WERI-Rb-1 (cell line): ENCODE results near the gene TREH.
A peak's percentile ranks its signal among the peaks of the same experiment; 100 is the strongest.

Experiments
- DNase-seq: peaks from one replicate; pipeline ENCODE4 v3.0.0-alpha.2; 2020
- H3K27ac ChIP-seq: fragments of 250-450 bp; sonication (Bioruptor Pico); 2 replicates; pipeline ENCODE4 v1.5.1; 2020; ENCODE audit warnings: mild to moderate bottlenecking, moderate library complexity
- H3K27me3 ChIP-seq: fragments of 250-450 bp; sonication (Bioruptor Pico); 2 replicates; pipeline ENCODE4 v1.5.1; 2021; ENCODE audit warnings: mild to moderate bottlenecking, low read depth, moderate library complexity; ENCODE audit not compliant: insufficient read depth, severe bottlenecking
- H3K36me3 ChIP-seq: fragments of 250-450 bp; sonication (Bioruptor Pico); 2 replicates; pipeline ENCODE4 v1.5.1; 2020; ENCODE audit warnings: mild to moderate bottlenecking, moderate library complexity
- H3K4me3 ChIP-seq: 2 replicates; pipeline ENCODE4 v1.5.1; 2011; ENCODE audit warnings: low read depth, mild to moderate bottlenecking, control low read depth, low read length
- H3K9me3 ChIP-seq: fragments of 250-450 bp; sonication (Bioruptor Pico); 2 replicates; pipeline ENCODE4 v1.5.1; 2021; ENCODE audit warnings: mild to moderate bottlenecking, moderate library complexity; ENCODE audit not compliant: severe bottlenecking
- TF ChIP-seq, protein P1 (sequence below): IDR thresholded peaks from 2 replicates; pipeline ENCODE4 v1.5.1; 2011; ENCODE audit warnings: low read depth, mild to moderate bottlenecking, control low read depth, inconsistent platforms, low read length

Gene TREH

DNA sequence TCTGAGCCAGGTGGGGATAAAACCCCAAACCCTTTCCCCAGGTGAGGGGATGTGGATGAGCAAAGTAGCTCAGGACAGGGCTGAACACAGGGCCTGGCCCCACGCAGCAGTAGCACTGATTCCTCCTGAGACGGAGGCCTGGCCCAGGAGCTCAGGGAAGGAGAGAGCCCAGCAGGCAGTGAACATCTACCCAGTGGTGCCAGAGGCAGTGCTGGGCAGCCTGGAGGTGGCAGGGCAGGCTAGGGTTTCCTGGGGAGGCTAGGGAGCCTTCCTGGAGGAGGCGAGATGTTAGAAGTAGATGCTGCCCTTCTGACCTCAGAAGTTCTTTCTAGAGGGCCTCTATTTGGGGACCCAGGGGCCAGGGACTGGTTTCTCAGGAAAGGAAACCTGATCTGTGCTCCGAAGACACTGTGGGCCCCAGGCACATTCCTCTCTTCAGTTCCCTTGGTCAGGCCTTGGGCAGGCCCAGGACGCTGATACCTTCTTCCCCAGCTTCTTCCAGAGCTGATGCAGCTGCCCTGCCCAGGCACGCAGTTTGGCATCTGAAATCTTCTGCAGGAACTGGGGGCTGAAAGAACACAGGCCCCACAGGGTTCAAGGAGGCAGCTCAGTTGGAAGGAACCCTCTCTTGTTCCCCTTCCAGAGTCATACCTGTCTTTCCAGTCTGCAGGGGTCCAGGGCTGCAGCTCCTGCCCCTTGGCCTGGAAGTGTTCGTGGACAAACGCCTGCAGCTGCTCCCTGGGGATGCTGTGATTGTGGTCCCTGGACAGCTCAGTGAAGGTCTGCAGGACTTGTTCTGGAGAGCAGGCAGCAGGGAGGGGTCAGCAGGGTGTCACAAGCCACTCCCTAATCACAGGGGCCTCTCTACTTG lies 16.8 kb downstream of the TREH start:
- TF ChIP-seq, protein P1, sequence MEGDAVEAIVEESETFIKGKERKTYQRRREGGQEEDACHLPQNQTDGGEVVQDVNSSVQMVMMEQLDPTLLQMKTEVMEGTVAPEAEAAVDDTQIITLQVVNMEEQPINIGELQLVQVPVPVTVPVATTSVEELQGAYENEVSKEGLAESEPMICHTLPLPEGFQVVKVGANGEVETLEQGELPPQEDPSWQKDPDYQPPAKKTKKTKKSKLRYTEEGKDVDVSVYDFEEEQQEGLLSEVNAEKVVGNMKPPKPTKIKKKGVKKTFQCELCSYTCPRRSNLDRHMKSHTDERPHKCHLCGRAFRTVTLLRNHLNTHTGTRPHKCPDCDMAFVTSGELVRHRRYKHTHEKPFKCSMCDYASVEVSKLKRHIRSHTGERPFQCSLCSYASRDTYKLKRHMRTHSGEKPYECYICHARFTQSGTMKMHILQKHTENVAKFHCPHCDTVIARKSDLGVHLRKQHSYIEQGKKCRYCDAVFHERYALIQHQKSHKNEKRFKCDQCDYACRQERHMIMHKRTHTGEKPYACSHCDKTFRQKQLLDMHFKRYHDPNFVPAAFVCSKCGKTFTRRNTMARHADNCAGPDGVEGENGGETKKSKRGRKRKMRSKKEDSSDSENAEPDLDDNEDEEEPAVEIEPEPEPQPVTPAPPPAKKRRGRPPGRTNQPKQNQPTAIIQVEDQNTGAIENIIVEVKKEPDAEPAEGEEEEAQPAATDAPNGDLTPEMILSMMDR, result no peak
- DNase-seq, result no peak
- Histone ChIP-seq H3K27ac (no peak overlapping the region), H3K4me3 (no peak overlapping the region), H3K36me3 (no peaks in the 10 kb centered on the region), H3K9me3 (no peaks in the 10 kb centered on the region), H3K27me3 (no peaks in the 10 kb centered on the region)

DNA sequence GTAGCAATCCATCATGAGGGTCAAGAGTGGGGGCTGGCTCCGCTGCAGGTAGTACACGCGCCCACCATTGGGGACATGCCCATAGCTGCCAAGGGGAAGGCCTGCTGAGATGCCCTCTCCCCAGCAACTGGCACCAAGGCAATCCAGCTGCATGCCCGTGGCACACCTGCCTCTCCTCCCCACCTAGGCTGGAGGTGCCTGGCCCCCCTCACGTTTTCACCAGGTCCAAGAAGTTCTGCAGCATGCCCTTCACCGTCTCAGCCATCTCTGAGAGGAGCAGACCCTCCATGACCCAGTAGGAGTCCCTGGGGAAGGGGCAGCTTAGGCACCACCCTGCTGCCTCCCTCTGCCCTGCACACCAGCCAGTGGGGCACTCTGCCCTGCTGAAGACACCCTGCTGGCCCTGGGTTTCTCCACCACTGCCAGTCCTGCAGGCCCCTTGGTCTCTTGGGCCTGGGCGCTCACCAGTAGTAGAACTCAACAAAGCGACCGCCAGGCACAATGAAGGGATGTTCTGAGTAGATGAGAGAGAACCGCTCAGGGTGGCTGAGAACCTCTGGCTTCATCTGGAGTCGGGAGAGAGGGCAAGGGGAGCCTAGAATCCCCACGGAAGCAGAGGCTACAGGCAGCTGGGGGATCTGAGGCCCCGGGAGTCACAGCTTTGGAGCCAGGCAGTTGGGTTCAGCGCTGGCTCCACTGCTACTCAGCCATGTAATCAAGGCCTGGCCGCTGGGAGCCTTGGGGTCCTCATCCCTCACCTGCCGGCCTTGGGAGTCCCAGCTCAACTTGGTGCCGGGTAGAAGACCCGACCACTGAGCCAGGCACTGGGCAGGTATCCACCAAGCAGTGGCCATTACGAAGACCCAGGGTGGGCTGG lies 17.8 kb downstream of the TREH start:
- H3K4me3 ChIP-seq, result no peak overlapping the region
- H3K36me3 ChIP-seq, result no peaks in the 10 kb centered on the region
- TF ChIP-seq, protein P1, result no peak
- H3K27ac ChIP-seq, result no peak overlapping the region
- no peak for DNase-seq
- H3K27me3 ChIP-seq, result no peaks in the 10 kb centered on the region
- H3K9me3 ChIP-seq, result no peaks in the 10 kb centered on the region

DNA sequence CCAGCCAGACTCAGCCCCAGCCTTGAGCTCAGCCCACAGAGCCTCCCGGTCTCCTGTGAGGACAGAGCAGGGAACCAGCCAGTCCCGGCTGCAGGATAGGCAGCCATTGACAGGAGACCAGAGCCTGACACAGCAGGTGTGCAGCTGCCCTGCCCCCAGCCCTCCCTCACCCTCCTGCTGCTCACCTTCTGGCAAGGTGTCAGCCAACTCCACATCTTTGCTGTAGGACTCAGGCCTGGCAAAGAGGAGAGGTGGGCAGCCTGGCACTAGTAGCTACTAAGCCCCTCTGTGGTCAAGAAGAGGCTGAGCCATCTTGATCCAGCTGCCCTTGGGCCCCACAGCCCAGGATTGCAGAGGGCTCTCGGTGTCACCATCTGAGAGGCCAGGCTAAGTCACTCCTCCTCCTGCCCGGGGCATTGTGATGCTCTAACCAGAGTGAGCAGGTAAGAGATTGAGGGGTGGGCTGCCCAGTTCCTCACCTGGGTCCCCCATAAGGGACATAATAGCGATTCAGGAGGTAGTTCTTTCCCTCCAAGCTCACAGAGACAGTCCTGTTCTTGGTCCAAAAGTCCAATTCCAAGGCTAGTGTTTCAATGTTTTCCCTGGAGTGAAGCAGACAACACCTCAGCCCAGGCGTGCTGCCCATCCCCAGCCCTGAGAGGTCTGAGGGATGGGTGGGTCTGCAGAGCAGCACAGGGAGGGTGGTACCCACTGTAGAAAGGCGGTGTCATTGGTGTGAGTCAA lies 18.6 kb downstream of the TREH start:
- H3K9me3 ChIP-seq, result no peaks in the 10 kb centered on the region
- DNase-seq, result peak; percentile 40
- no peak overlapping the region for H3K27ac ChIP-seq
- no peak overlapping the region for H3K4me3 ChIP-seq
- H3K36me3 ChIP-seq, result no peaks in the 10 kb centered on the region
- no peaks in the 10 kb centered on the region for H3K27me3 ChIP-seq
- TF ChIP-seq, protein P1, result no peak

DNA sequence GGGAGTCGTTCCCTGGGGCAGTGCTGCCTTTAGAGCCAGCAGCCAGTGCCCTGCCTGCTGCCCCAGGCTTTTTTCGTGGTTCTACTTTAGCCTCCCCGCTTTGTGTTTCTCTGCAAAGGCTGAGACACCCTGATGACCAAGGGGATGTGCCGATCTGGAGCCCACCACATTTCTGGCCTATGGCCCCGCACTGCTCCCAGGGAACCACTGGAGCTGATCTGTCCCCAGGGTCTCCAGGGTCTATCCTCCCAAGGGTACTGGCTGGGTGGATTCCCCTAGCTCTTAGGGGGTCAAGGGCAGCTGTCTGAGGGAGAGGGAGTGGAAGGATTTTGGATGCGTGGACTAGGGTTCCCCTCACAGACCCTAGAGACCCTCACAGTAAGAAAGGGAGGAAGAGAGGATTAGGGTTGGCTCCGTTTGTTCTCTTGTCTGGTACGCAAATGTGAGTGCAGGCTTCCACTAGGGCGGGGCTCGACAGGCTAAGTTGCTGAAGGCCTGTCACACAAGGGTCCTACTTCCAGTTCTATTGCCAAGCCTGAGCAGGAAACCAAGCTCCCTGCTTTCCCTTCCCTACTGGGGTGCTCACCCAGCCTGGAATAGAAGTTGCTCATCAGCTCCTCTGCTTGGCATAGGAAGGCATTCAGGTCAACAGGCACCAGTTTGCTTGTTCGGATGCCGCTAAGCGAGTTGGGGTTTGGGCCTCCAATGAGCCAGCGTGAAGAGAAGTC lies 19.3 kb downstream of the TREH start:
- TF ChIP-seq, protein P1, result no peak
- H3K27me3 ChIP-seq, result no peaks in the 10 kb centered on the region
- H3K4me3 ChIP-seq, result no peak overlapping the region
- no peaks in the 10 kb centered on the region for H3K9me3 ChIP-seq
- DNase-seq, result no peak
- H3K36me3 ChIP-seq, result no peaks in the 10 kb centered on the region
- no peak overlapping the region; the same call in 1 of the 2 replicates for H3K27ac ChIP-seq

DNA sequence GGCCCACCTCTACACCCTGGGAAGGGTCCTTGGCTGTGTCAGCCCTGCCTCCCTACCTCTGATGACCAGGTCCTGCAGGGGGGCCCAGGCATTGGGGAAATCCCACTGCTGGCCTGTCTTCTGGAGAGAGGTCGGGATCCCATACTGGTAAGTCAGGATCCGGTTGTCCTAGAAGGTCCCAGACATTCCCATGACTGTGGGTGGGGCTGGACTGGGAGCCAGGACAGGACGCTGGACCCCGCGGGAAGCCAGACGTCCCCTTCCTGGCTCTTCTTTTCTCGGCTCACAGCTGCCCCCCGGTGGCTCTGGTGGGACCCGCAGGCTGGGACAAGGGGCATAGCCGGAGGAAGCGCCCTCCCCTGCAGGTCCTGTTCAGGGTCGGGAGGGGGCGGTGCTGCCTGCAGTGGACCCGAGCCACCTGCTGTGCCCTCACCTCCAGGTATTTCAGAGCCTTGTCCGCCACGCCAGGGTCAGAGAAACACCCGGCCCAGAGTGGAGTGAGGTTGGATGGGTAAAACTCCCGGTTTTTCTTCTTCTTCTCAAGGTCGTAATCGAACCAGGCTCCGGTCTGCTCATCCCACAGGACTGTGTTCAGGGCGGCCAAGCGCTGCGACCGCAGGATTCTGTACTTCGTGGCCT lies 20.0 kb downstream of the TREH start:
- Histone ChIP-seq H3K27ac (peak overlapping the region; percentile 13; the same call in 1 of the 2 replicates), H3K4me3 (no peak overlapping the region), H3K36me3 (no peaks in the 10 kb centered on the region; the same call in 1 of the 2 replicates), H3K27me3 (no peaks in the 10 kb centered on the region), H3K9me3 (no peaks in the 10 kb centered on the region)
- DNase-seq, result peak; percentile 96
- TF ChIP-seq, protein P1, result peak; percentile 96
